H1 (cell line): ENCODE data around the gene ADAMTS17. TPM values are rescaled to one million over a fixed set of nuclear protein-coding genes. Genes with fewer than 3 reads are reported as not detected.
A peak's percentile ranks its signal among the peaks of the same experiment; 100 is the strongest.

Source experiments
- CTCF ChIA-PET: fragments of 300-600 bp; sonication (Branson Sonifier 250); formaldehyde crosslinking; loops from one replicate; lab custom pipeline; 2021; ENCODE audit not compliant: partially characterized antibody; lab: Charles Lee
- POLR2A ChIA-PET: fragments of 300-600 bp; sonication (Branson Sonifier 250); formaldehyde crosslinking; loops from one replicate; lab custom pipeline; 2021; ENCODE audit warnings: inconsistent platforms; ENCODE audit not compliant: partially characterized antibody; lab: Charles Lee
- DNase-seq, 2 experiments: peaks; one replicate each; pipeline versions ENCODE4 v3.0.0 to v3.0.0-alpha.2; 2010 to 2022; ENCODE audit warnings: low spot score in 2 of 2, low read depth in 1 of 2, mixed read lengths in 1 of 2
- FAIRE-seq: peaks from 2 replicates; lab custom pipeline; 2011; peaks lifted over from hg19 to GRCh38; lab: Jason Lieb, UNC
- H2AFZ ChIP-seq: 2 replicates; pipeline ENCODE4 v1.8.1; 2012; ENCODE audit warnings: low read length, inconsistent platforms
- H2AK5ac ChIP-seq: 2 replicates; pipeline ENCODE4 v1.6.1; 2013; ENCODE audit warnings: low read depth, low read length
- H2BK120ac ChIP-seq: replicated peaks from 2 replicates; pipeline ENCODE3; 2013; ENCODE audit warnings: low read depth, low read length, inconsistent platforms
- H2BK12ac ChIP-seq: 2 replicates; pipeline ENCODE4 v1.6.1; 2013; ENCODE audit warnings: low read depth, low read length
- H2BK15ac ChIP-seq: 2 replicates; pipeline ENCODE4 v1.6.1; 2013; ENCODE audit warnings: low read length
- H2BK20ac ChIP-seq: 2 replicates; pipeline ENCODE4 v1.6.1; 2013; ENCODE audit warnings: low read length
- H2BK5ac ChIP-seq: 2 replicates; pipeline ENCODE4 v1.6.1; 2013; ENCODE audit warnings: low read depth, low read length
- H3K14ac ChIP-seq: 2 replicates; pipeline ENCODE4 v1.6.1; 2013; ENCODE audit warnings: inconsistent platforms; ENCODE audit not compliant: insufficient read length
- H3K18ac ChIP-seq: 2 replicates; pipeline ENCODE4 v1.6.1; 2013; ENCODE audit warnings: low read length; ENCODE audit errors: extremely low read depth
- H3K23ac ChIP-seq: 2 replicates; pipeline ENCODE4 v1.6.1; 2013; ENCODE audit warnings: inconsistent platforms; ENCODE audit not compliant: insufficient read length
- H3K23me2 ChIP-seq: 2 replicates; pipeline ENCODE4 v1.6.1; 2013; ENCODE audit warnings: low read depth, low read length
- H3K27ac ChIP-seq: 2 replicates; pipeline ENCODE4 v1.6.1; 2011; ENCODE audit warnings: low read depth, low read length, inconsistent platforms
- H3K27me3 ChIP-seq, 4 experiments: replicated peaks in 1 of 4; 1 replicate in 1 of 4; 2 replicates in 3 of 4; pipeline versions ENCODE4 v1.6.1 to v1.8.1; 2011 to 2013; ENCODE audit warnings: low read length in 3 of 4, mild to moderate bottlenecking in 3 of 4, inconsistent platforms in 2 of 4, mixed read lengths in 2 of 4, moderate library complexity in 1 of 4; ENCODE audit not compliant: control insufficient read depth in 3 of 4, insufficient read depth in 3 of 4; ENCODE audit errors: extremely low read depth in 1 of 4
- H3K36me3 ChIP-seq, 4 experiments: 2 replicates each; pipeline versions ENCODE4 v1.6.1 to v1.8.1; 2011 to 2013; ENCODE audit warnings: mild to moderate bottlenecking in 4 of 4, low read length in 3 of 4, moderate library complexity in 2 of 4, control low read depth in 1 of 4, inconsistent platforms in 1 of 4; ENCODE audit not compliant: insufficient read depth in 4 of 4, control insufficient read depth in 2 of 4
- H3K4ac ChIP-seq: replicated peaks from 2 replicates; pipeline ENCODE3; 2013; ENCODE audit warnings: low read length, low read depth, mixed read lengths, inconsistent platforms; ENCODE audit not compliant: insufficient read length
- H3K4me1 ChIP-seq, 4 experiments: replicated peaks in 1 of 4; 1 replicate in 1 of 4; 2 replicates in 3 of 4; pipeline versions ENCODE4 v1.6.1 to v1.8.1; 2011 to 2013; ENCODE audit warnings: low read length in 3 of 4, inconsistent platforms in 2 of 4, mixed read lengths in 1 of 4; ENCODE audit not compliant: insufficient read depth in 4 of 4, control insufficient read depth in 3 of 4
- H3K4me2 ChIP-seq, 2 experiments: 2 replicates each; pipeline versions ENCODE4 v1.6.1 to v1.8.1; 2011 to 2013; ENCODE audit warnings: low read depth in 2 of 2, low read length in 2 of 2, control low read depth in 1 of 2, inconsistent platforms in 1 of 2, mild to moderate bottlenecking in 1 of 2; ENCODE audit not compliant: insufficient read depth in 1 of 2
- H3K4me3 ChIP-seq, 4 experiments: fragments of 200-600, 300-600 bp in 1 of 4; sonication (generic), shearing (Covaris generic), sonication (Bioruptor Twin) in 1 of 4; 2 replicates each; pipeline versions ENCODE4 v1.5.1 to v1.8.1; 2011 to 2016; ENCODE audit warnings: low read length in 4 of 4, low read depth in 3 of 4, control low read depth in 2 of 4, inconsistent platforms in 2 of 4, mild to moderate bottlenecking in 2 of 4, mixed read lengths in 1 of 4, moderate library complexity in 1 of 4; ENCODE audit not compliant: insufficient read depth in 2 of 4; ENCODE audit errors: extremely low read depth in 1 of 4
- H3K56ac ChIP-seq: replicated peaks from 2 replicates; pipeline ENCODE3; 2013; ENCODE audit warnings: low read depth, mild to moderate bottlenecking, mixed read lengths, low read length, inconsistent platforms; ENCODE audit not compliant: insufficient read length
- H3K79me1 ChIP-seq: 2 replicates; pipeline ENCODE4 v1.6.1; 2013; ENCODE audit warnings: low read depth, low read length, control low read depth
- H3K79me2 ChIP-seq, 2 experiments: 2 replicates each; pipeline versions ENCODE4 v1.6.1 to v1.8.1; 2012 to 2013; ENCODE audit warnings: low read length in 2 of 2, mild to moderate bottlenecking in 2 of 2, inconsistent platforms in 1 of 2; ENCODE audit not compliant: insufficient read depth in 2 of 2, control insufficient read depth in 1 of 2
- H3K9ac ChIP-seq, 4 experiments: replicated peaks in 1 of 4; 1 replicate in 1 of 4; 2 replicates in 3 of 4; pipeline versions ENCODE4 v1.6.1 to v1.8.1; 2011 to 2013; ENCODE audit warnings: low read depth in 3 of 4, low read length in 3 of 4, control low read depth in 2 of 4, mild to moderate bottlenecking in 2 of 4, moderate library complexity in 2 of 4, inconsistent platforms in 1 of 4; ENCODE audit errors: extremely low read depth in 1 of 4
- H3K9me3 ChIP-seq, 2 experiments: 2 replicates each; pipeline versions ENCODE4 v1.6.1 to v1.8.1; 2012 to 2013; ENCODE audit warnings: mild to moderate bottlenecking in 2 of 2, moderate library complexity in 2 of 2, control low read depth in 1 of 2, inconsistent platforms in 1 of 2, low read depth in 1 of 2, low read length in 1 of 2, mixed read lengths in 1 of 2; ENCODE audit not compliant: insufficient read depth in 2 of 2
- H4K20me1 ChIP-seq, 2 experiments: replicated peaks in 1 of 2; 2 replicates each; pipeline versions ENCODE3 to v1.8.1; 2011 to 2013; ENCODE audit warnings: inconsistent platforms in 2 of 2, low read length in 2 of 2, mild to moderate bottlenecking in 1 of 2; ENCODE audit not compliant: insufficient read depth in 2 of 2, control insufficient read depth in 1 of 2
- H4K5ac ChIP-seq: 2 replicates; pipeline ENCODE4 v1.6.1; 2013; ENCODE audit warnings: low read length, low read depth, mixed read lengths, inconsistent platforms; ENCODE audit not compliant: insufficient read length
- H4K8ac ChIP-seq: 2 replicates; pipeline ENCODE4 v1.8.0; 2013; ENCODE audit warnings: mild to moderate bottlenecking, moderate library complexity, low read length, inconsistent platforms; ENCODE audit not compliant: insufficient read depth; ENCODE audit errors: extremely low read depth
- H4K91ac ChIP-seq: replicated peaks from 2 replicates; pipeline ENCODE3; 2013; ENCODE audit warnings: low read length, mixed read lengths, inconsistent platforms; ENCODE audit not compliant: insufficient read length
- ATF3 ChIP-seq: IDR thresholded peaks from 2 replicates; pipeline ENCODE4 v1.6.1; 2011; ENCODE audit warnings: low read depth, mild to moderate bottlenecking, low read length; ENCODE audit not compliant: insufficient read depth
- CBX5 ChIP-seq: fragments of 300-800, 300-1000 bp; sonication (generic); IDR thresholded peaks from 2 replicates; pipeline ENCODE4 v1.7.1; 2016; ENCODE audit warnings: antibody characterized with exemption, low read length, low read depth
- CTCF ChIP-seq, 3 experiments: IDR thresholded peaks; 1 replicate in 2 of 3; 2 replicates in 1 of 3; pipeline versions ENCODE4 v1.5.1 to v1.6.1; 2011; ENCODE audit warnings: low read length in 3 of 3, mild to moderate bottlenecking in 3 of 3, inconsistent platforms in 2 of 3, low read depth in 1 of 3, moderate library complexity in 1 of 3; ENCODE audit not compliant: insufficient read depth in 1 of 3; ENCODE audit errors: control extremely low read depth in 1 of 3
- GTF2F1 ChIP-seq: IDR thresholded peaks from 2 replicates; pipeline ENCODE4 v1.6.1; 2012; ENCODE audit warnings: low read depth, low read length, improper control_type of control experiment, borderline replicate concordance
- RAD21 ChIP-seq, 2 experiments: IDR thresholded peaks in 1 of 2; conservative IDR thresholded peaks in 1 of 2; 2 replicates each; pipeline ENCODE4 v1.6.1; 2011; ENCODE audit warnings: low read depth in 2 of 2, low read length in 2 of 2, improper control_type of control experiment in 1 of 2, inconsistent platforms in 1 of 2, mild to moderate bottlenecking in 1 of 2, moderate library complexity in 1 of 2
- SIRT6 ChIP-seq: IDR thresholded peaks from one replicate; pipeline ENCODE4 v1.7.1; 2012; ENCODE audit warnings: low read length, inconsistent platforms
- USF2 ChIP-seq: IDR thresholded peaks from 2 replicates; pipeline ENCODE4 v1.6.1; 2011; ENCODE audit warnings: low read length, improper control_type of control experiment
- WGBS, 2 experiments: shearing (Covaris generic) in 1 of 2; methylation state at CpG; one replicate each; pipeline versions ENCODE4 v1.1.6 to v1.1.7; 2013 to 2015; ENCODE audit warnings: low lambda C conversion rate in 2 of 2, mixed read lengths in 2 of 2, inconsistent platforms in 1 of 2, low coverage in 1 of 2, missing lambda C conversion rate in 1 of 2; ENCODE audit not compliant: insufficient replicate concordance in 2 of 2, insufficient coverage in 1 of 2, insufficient read length in 1 of 2; ENCODE audit errors: extremely low coverage in 1 of 2, missing lambda C conversion rate in 1 of 2; 5-methylcytosine and 5-hydroxymethylcytosine counted together
- polyA plus RNA-seq, 7 experiments: library from polyadenylated mRNA; depleted of rRNA in 3 of 7; stranded (reverse) in 5 of 7; unstranded in 2 of 7; fragments of >200 nt in 5 of 7; fragments of 200-250 nt in 2 of 7; gene quantifications; 1 replicate in 5 of 7; 2 replicates in 1 of 7; 4 replicates in 1 of 7; pipeline versions ENCODE4 v1.2.1 to v1.2.3, GENCODE V29; 2011 to 2013; ENCODE audit warnings: missing spikeins in 2 of 7, mixed read lengths in 2 of 7
- total RNA-seq: library from RNA; stranded (reverse); fragmentation: NEBNext Ultra II Directional; extraction: Animal tissue kit (Norgen Biotek cat#: 25700); gene quantifications from 2 replicates; pipeline ENCODE4 v1.2.1, GENCODE V29; 2021

Gene ADAMTS17
- total and polyA plus RNA-seq, 2 of the 8 experiments (the other 6 are each of a cell fraction or from before 2014, with no cell fraction given), result 0.51 to 1.7 TPM

GRCh38 chr15:100129677-100130076, 212.1 kb downstream of the ADAMTS17 start:
- H3K4me1 ChIP-seq, result no peaks in the 10 kb centered on the region
- CTCF ChIA-PET, result interaction anchor here (0.6 to 1.5 kb wide), 5 partner anchors 12 to 217 kb away, joined by 3 to 5 read pairs (median 3); no protein-coding TSS in a partner anchor
- WGBS, 2 experiments, result 86% methylated on average over 9 of the region's 9 CpGs; no CpG with 5 or more reads in 1 of the 2 experiments

More at GRCh38 chr15:100129677-100130076, 212.1 kb downstream of the ADAMTS17 start:
- Histone ChIP-seq H3K79me2 (no peaks in the 10 kb centered on the region), H3K36me3 (no peaks in the 10 kb centered on the region), H3K14ac (no peak overlapping the region), H3K18ac (no peak overlapping the region), H3K4ac (no peak overlapping the region), H3K56ac (no peak overlapping the region), H3K27me3 (no peaks in the 10 kb centered on the region), H2BK20ac (no peak overlapping the region), H4K5ac (no peak overlapping the region), H3K27ac (no peak overlapping the region), H3K79me1 (no peaks in the 10 kb centered on the region), H4K8ac (no peak overlapping the region), H3K23me2 (no peaks in the 10 kb centered on the region), H2AFZ (no peak overlapping the region), H2BK5ac (no peak overlapping the region), H2BK15ac (no peak overlapping the region), H3K4me3 (no peak overlapping the region), H2BK120ac (no peak overlapping the region), H4K20me1 (no peaks in the 10 kb centered on the region), H2BK12ac (no peak overlapping the region), H2AK5ac (no peak overlapping the region), H3K23ac (no peak overlapping the region), H4K91ac (no peak overlapping the region), H3K9me3 (no peaks in the 10 kb centered on the region), H3K9ac (no peak overlapping the region), H3K4me2 (no peak overlapping the region)
- POLR2A ChIA-PET, result no interaction called here
- DNase-seq (no peak), FAIRE-seq (no peak)
- TF ChIP-seq GTF2F1 (no peak), SIRT6 (no peak), CBX5 (no peak), ATF3 (0 out of 2 replicates have a peak, but pooled peaks have one; percentile 37), USF2 (peak; percentile 50; the same call in 1 of the 2 replicates), CTCF (IDR thresholded peaks at IDR 0.05; ENCODE audit: control extremely low read depth in 1 of 3, insufficient read depth in 1 of 3, low read depth in 1 of 3, low read length in 3 of 3) (peak; percentile 23 to 47 (median 29)), RAD21 (IDR thresholded peaks at IDR 0.05 in 1 of 2, conservative IDR thresholded peaks at IDR 0.05 in 1 of 2; ENCODE audit: low read depth in 2 of 2, low read length in 2 of 2) (peak; percentile 21 to 44)
